ENCODE results near the gene HEXD.

The HEXD gene

GRCh38 chr17:82489851-82490511, 71.8 kb downstream of the HEXD start:
- DNase-seq (ENCODE audit: low spot score): no peak

GRCh38 chr17:82490512-82491195, 72.5 kb downstream of the HEXD start:
- no peak for DNase-seq (ENCODE audit: low spot score)

GRCh38 chr17:82491196-82491530, 73.0 kb downstream of the HEXD start:
- no peak for DNase-seq (ENCODE audit: low spot score)

- no peak for DNase-seq (ENCODE audit: low spot score)
These were observed 73.4 kb downstream of the HEXD start for GRCh38 chr17:82491533-82491932.

Measured in putamen (tissue), 1 donor.